GM19324 (cell line): Measurements from ENCODE around the gene GPR68.
A peak's percentile ranks its signal among the peaks of the same experiment; 100 is the strongest.
"Not testable (repeated sequence)": the region's sequence is repeated elsewhere in the genome, so short reads cannot be mapped to it uniquely, and the experiment has no call there.

Experiments used
- ATAC-seq: cut with Tn5 transposase; IDR thresholded peaks from one replicate; pipeline ENCODE4 v1.9.1; 2021; ENCODE audit warnings: mild to moderate bottlenecking, moderate library complexity; ENCODE audit not compliant: unreplicated experiment, low FRiP score

Gene GPR68

DNA sequence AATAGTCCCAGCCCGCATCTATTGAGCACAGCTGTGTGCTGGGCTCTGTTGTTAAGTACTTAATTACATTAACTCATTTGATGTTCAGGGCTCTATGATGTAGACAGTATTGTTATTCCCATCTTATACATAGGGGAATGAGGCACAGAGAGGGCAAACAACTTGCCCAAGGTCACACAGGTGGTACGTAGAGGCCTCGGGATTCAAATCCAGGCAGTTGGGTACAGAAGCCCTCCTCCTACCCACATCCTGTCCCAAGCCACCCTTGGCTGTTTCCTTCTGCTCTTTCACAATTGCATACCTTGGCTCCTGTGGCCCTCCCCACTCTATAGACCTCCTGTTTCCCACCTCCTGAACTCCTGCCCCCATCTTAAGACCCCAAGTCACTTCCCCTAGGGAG lies 10.0 kb upstream of the GPR68 start:
- no peak for ATAC-seq

GRCh38 chr14:91253795-91254323 lies 9.4 kb upstream of the GPR68 start:
- ATAC-seq = no peak

- ATAC-seq = no peak
Observed at GRCh38 chr14:91252871-91253794, 8.6 kb upstream of the GPR68 start.

- ATAC-seq = no peak
Observed at GRCh38 chr14:91250912-91251311, 6.4 kb upstream of the GPR68 start.

- ATAC-seq = peak; percentile 87
Observed at GRCh38 chr14:91249841-91250616, 5.5 kb upstream of the GPR68 start.

- ATAC-seq = no peak
Observed at GRCh38 chr14:91246051-91246852, 1.7 kb upstream of the GPR68 start.

- ATAC-seq = not testable (repeated sequence)
Observed at GRCh38 chr14:91245616-91246015, 1.1 kb upstream of the GPR68 start.

DNA sequence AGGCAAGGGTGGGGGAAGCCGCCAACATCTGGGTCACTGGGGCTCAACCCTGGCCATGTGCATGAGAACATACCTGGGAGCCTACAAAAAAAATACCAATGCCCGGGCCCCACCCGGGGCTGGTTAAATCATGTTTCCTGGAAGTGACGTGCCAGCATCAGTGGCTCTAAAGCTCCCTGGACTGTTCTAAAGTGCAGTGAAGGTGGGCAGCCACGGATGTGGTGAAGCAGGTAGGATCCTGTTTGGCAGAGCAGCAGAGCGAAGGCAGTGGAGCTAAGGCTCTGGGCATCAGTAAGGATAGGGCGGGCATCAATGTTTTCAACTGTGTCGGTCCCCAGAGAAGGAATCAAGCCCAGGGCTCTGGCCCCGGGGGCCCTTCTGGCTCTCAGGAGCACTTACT lies 525 bp upstream of the GPR68 start:
- no peak for ATAC-seq

- ATAC-seq = no peak
Observed at GRCh38 chr14:91243074-91243471, 1.4 kb downstream of the GPR68 start.

DNA sequence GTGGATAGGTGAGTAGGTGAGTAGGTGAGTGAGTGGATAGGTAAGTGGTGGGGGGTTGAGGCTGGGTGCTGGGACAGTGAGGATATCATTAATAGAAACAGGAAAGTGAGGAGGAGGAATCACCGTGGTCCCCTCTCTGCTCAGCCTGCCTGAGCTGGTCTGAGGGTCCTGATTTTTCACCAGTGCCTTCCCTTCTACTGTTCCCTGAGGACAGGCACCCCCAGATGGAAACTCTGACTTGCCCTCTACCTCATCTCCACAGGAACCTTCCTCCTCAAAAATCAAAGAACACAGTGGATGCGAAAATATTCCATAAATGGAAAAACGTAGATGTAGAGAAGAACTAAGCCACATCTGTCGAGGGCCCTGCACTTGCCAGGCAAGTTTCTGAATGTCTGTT lies 1.9 kb downstream of the GPR68 start:
- ATAC-seq = no peak

GRCh38 chr14:91241863-91242262 lies 2.6 kb downstream of the GPR68 start:
- peak; percentile 49 for ATAC-seq

DNA sequence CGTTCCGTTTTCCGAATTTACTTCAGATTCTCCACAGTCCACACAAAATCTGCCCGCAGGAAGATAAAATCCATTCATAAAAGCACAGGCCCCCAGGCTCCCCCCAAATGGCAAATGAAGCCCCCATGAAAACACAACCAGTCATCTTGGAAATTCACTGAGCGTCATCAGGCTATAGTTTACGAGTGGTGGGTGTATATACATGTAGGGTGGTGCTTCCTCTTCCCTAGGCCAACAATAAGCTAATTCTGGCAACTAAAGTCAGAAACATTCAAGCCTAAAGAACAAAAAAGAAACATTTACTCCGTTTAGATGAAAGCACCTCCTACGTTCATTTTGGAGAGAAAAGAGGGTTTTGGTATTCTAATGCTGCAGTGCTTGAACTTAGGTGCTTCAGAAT lies 5.8 kb downstream of the GPR68 start:
- ATAC-seq = no peak

GRCh38 chr14:91238085-91238484 lies 6.4 kb downstream of the GPR68 start:
- ATAC-seq = no peak

DNA sequence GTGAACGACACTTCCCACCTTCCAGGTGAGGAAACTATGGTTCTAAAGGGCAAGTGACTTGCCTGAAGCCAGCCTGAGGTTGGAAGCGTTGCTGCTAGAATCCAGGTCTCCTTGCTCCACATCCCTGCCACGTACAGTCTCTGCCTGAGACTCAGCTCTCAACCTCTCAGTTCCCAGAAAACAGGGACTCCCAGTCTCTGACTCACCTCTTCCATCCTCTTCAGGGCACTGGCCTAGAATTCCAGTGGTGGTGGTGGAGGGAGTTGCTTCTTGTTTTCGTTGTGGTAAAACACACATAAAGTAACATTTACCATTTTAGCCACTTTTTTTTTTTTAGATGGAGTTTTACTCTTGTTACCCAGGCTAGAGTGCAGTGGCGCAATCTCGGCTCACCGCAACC lies 7.3 kb downstream of the GPR68 start:
- ATAC-seq = no peak

DNA sequence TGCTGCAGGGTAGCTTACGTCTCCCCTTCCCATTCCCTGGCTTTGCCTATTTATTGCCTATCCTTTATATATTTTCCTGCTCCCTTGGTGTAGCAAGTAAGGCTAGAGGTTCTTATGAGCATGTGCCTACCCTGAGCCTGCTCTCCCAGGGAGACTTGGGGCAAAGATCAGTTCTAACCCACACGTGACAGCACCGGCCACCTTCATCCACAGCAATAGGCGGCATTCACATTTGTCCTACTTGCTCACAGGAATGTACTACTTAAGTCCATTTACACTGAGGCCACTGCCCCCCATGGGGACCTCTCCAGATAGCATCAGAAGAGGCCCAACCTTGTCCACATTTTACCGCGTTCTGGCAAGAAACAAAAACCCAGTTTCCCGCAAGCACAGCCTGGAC lies 8.7 kb downstream of the GPR68 start:
- ATAC-seq = no peak

- ATAC-seq = no peak
Observed at GRCh38 chr14:91234791-91235114, 9.8 kb downstream of the GPR68 start.

DNA sequence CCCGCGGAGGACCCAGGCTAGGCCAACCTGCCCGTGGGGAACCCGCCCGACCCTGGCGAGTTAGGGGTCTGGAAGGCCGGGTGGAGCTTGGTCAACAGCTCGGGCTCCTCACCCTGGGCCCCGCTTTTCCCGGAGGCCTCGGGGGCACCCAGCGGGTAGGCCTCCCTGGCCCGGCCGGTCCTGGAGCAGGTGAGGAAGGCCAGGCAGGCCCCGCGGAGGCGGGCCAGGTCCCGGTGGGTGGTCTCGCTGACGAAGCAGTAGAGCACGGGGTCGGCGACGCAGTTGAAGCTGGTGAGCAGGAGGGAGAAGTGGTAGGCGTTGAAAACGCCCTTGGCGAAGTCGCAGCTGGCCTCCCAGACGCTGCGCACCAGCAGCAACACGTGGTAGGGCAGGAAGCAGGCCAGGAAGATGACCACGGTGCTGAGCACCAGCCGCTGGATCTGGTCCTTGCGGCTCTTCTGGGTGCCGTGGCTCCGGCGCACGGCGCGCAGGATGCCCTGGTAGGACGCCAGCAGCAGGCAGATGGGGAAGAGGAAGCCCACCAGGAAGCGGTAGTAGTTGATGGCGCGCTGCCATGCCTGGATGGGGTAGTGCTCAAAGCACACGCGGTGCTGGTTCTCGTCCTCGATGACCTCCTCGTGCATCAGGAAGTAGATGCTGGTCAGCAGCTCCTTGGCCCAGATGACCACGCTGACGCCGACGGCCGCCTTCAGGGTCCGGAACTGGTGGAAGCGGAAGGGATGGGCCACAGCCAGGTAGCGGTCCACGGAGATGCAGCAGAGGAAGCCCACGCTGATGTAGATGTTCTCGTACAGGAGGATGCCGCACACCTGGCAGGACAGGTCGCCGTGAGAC lies 10.3 kb downstream of the GPR68 start:
- no peak for ATAC-seq

GRCh38 chr14:91232603-91233002 lies 11.9 kb downstream of the GPR68 start:
- ATAC-seq = no peak

GRCh38 chr14:91232052-91232451 lies 12.5 kb downstream of the GPR68 start:
- ATAC-seq = no peak

GRCh38 chr14:91231446-91231845 lies 13.1 kb downstream of the GPR68 start:
- no peak for ATAC-seq
